Measurements from ENCODE around the gene CLSTN2. TPM values are rescaled to one million over a fixed set of nuclear protein-coding genes. Genes with fewer than 3 reads are reported as not detected.

Gene CLSTN2
- polyA plus RNA-seq, 1 experiment: 0.04 TPM

- Histone ChIP-seq H3K9me3 (ENCODE audit: control insufficient read depth, insufficient read depth, low read length) (no peaks in the 10 kb centered on the region; the same call in 1 of the 2 replicates), H3K4me3 (ENCODE audit: low read depth, low read length) (no peak overlapping the region), H3K27me3 (ENCODE audit: control insufficient read depth, insufficient read depth, low read length) (no peaks in the 10 kb centered on the region), H3K27ac (ENCODE audit: low read depth, low read length) (no peak overlapping the region)
- ChIA-PET CTCF (no interaction called here), POLR2A (no interaction called here)
- DNase-seq (ENCODE audit: low read depth, low spot score): no peak
- no peak for TF ChIP-seq CTCF (IDR thresholded peaks at IDR 0.05; ENCODE audit: low read depth, low read length)
Measured at GRCh38 chr3:140552403-140552802, 617.4 kb downstream of the CLSTN2 start.

- H3K27ac ChIP-seq (ENCODE audit: low read depth, low read length): no peak overlapping the region
- ChIA-PET POLR2A (no interaction called here), CTCF (no interaction called here)
- no peak for DNase-seq (ENCODE audit: low read depth, low spot score)
- no peaks in the 10 kb centered on the region; the same call in 1 of the 2 replicates for H3K9me3 ChIP-seq (ENCODE audit: control insufficient read depth, insufficient read depth, low read length)
- no peak overlapping the region for H3K4me3 ChIP-seq (ENCODE audit: low read depth, low read length)
- H3K27me3 ChIP-seq (ENCODE audit: control insufficient read depth, insufficient read depth, low read length): no peaks in the 10 kb centered on the region
- TF ChIP-seq CTCF (IDR thresholded peaks at IDR 0.05; ENCODE audit: low read depth, low read length): no peak
Measured at GRCh38 chr3:140552898-140553297, 617.9 kb downstream of the CLSTN2 start.

GRCh38 chr3:140553591-140553990 is 618.6 kb downstream of the CLSTN2 start:
- ChIA-PET POLR2A (no interaction called here), CTCF (no interaction called here)
- no peaks in the 10 kb centered on the region; the same call in 1 of the 2 replicates for H3K9me3 ChIP-seq (ENCODE audit: control insufficient read depth, insufficient read depth, low read length)
- H3K27ac ChIP-seq (ENCODE audit: low read depth, low read length): no peak overlapping the region
- no peaks in the 10 kb centered on the region for H3K27me3 ChIP-seq (ENCODE audit: control insufficient read depth, insufficient read depth, low read length)
- TF ChIP-seq CTCF (IDR thresholded peaks at IDR 0.05; ENCODE audit: low read depth, low read length): no peak
- no peak overlapping the region for H3K4me3 ChIP-seq (ENCODE audit: low read depth, low read length)
- DNase-seq (ENCODE audit: low read depth, low spot score): no peak

GRCh38 chr3:140555666-140556065 is 620.7 kb downstream of the CLSTN2 start:
- no peak for TF ChIP-seq CTCF (IDR thresholded peaks at IDR 0.05; ENCODE audit: low read depth, low read length)
- DNase-seq (ENCODE audit: low read depth, low spot score): no peak
- ChIA-PET CTCF (no interaction called here), POLR2A (no interaction called here)
- H3K27ac ChIP-seq (ENCODE audit: low read depth, low read length): no peak overlapping the region
- no peaks in the 10 kb centered on the region for H3K27me3 ChIP-seq (ENCODE audit: control insufficient read depth, insufficient read depth, low read length)
- H3K9me3 ChIP-seq (ENCODE audit: control insufficient read depth, insufficient read depth, low read length): no peaks in the 10 kb centered on the region; the same call in 1 of the 2 replicates
- no peak overlapping the region for H3K4me3 ChIP-seq (ENCODE audit: low read depth, low read length)

GRCh38 chr3:140557476-140557875 is 622.5 kb downstream of the CLSTN2 start:
- Histone ChIP-seq H3K4me3 (ENCODE audit: low read depth, low read length) (no peak overlapping the region), H3K27me3 (ENCODE audit: control insufficient read depth, insufficient read depth, low read length) (no peaks in the 10 kb centered on the region), H3K27ac (ENCODE audit: low read depth, low read length) (no peak overlapping the region), H3K9me3 (ENCODE audit: control insufficient read depth, insufficient read depth, low read length) (no peaks in the 10 kb centered on the region; the same call in 1 of the 2 replicates)
- no peak for DNase-seq (ENCODE audit: low read depth, low spot score)
- no peak for TF ChIP-seq CTCF (IDR thresholded peaks at IDR 0.05; ENCODE audit: low read depth, low read length)
- POLR2A ChIA-PET: no interaction called here
- CTCF ChIA-PET: no interaction called here
